Measurements from ENCODE around the gene CAPNS2. TPM values are rescaled to one million over a fixed set of nuclear protein-coding genes. Genes with fewer than 3 reads are reported as not detected.

The CAPNS2 gene
- total RNA-seq, 1 donor from 2014 or later = 2.5 TPM

DNA sequence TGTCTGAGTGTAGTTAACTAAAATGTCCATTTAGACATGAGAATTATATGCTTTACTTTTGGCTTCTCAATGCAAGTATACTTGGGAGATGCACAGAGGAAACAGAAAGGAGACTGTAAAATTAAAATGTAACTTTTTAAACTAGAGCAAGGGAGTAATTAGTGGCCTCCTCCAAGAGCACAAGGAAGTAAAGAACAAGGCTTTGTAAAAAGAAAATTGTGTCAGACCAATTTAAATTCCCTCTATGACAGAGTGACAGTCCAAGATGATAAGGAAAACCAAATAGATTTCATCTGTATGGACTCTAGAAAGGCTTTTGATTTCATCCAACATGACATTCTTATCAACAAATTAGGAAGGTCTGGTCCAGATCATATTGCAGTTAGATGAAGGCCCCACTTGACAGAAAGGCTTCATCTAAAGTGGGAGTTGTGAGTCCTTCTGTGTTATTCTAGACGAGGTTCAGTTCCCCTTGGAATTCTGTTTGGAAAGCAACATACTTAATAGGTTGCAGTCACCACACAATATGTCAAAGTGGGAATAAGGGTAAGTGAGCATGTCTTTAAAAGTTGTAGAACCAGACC is 6.5 kb upstream of the CAPNS2 start:
- TF ChIP-seq, protein P1, sequence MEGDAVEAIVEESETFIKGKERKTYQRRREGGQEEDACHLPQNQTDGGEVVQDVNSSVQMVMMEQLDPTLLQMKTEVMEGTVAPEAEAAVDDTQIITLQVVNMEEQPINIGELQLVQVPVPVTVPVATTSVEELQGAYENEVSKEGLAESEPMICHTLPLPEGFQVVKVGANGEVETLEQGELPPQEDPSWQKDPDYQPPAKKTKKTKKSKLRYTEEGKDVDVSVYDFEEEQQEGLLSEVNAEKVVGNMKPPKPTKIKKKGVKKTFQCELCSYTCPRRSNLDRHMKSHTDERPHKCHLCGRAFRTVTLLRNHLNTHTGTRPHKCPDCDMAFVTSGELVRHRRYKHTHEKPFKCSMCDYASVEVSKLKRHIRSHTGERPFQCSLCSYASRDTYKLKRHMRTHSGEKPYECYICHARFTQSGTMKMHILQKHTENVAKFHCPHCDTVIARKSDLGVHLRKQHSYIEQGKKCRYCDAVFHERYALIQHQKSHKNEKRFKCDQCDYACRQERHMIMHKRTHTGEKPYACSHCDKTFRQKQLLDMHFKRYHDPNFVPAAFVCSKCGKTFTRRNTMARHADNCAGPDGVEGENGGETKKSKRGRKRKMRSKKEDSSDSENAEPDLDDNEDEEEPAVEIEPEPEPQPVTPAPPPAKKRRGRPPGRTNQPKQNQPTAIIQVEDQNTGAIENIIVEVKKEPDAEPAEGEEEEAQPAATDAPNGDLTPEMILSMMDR (IDR thresholded peaks at IDR 0.05; ENCODE audit: unreplicated experiment) = no peak
- Mint-ChIP-seq H3K4me3 (no peak overlapping the region), H3K36me3 (peaks cover 11% of the 10 kb centered on the region)

DNA sequence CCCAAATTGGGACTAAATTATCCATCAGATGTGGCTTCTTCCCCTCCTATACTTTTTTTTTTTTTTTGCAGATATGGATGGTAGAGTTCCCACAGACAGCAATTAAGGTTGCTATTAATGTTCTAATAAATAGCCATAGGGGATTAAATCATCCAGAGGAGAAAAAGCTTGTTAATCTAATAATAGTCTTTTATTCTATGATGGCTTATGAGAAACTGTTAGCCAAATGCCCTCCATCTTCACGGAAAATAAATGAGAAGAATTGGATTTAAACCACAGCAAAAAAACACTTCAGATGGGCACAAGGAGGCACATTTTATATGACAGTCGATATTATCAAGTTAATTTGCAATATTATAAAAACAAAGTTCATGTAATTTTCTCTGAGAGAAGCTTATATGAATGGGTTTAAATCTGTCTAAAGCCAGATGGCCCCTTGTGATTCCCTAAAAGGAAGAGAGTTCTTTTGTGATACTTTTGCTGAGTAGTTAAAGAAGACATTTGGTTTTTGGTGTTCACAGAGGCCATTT is 5.1 kb upstream of the CAPNS2 start:
- TF ChIP-seq, protein P1 (IDR thresholded peaks at IDR 0.05; ENCODE audit: unreplicated experiment) = no peak
- Mint-ChIP-seq H3K36me3 (peaks cover 6% of the 10 kb centered on the region), H3K4me1 (peaks cover 25% of the 10 kb centered on the region), H3K4me3 (no peak overlapping the region), H3K27me3 (ENCODE audit: low read depth) (no peaks in the 10 kb centered on the region), H3K27ac (no peak overlapping the region), H3K9me3 (no peaks in the 10 kb centered on the region)
- no peak for DNase-seq (ENCODE audit: low spot score in 2 of 2, unreplicated experiment in 2 of 2)

More for the DNA sequence above, 6.5 kb upstream of the CAPNS2 start:
- DNase-seq (ENCODE audit: low spot score in 2 of 2, unreplicated experiment in 2 of 2) = no peak
- H3K4me1 Mint-ChIP-seq = peaks cover 25% of the 10 kb centered on the region
- H3K9me3 Mint-ChIP-seq = peaks cover 5% of the 10 kb centered on the region
- no peaks in the 10 kb centered on the region for H3K27me3 Mint-ChIP-seq (ENCODE audit: low read depth)
- H3K27ac Mint-ChIP-seq = peak overlapping the region; percentile 52

DNA sequence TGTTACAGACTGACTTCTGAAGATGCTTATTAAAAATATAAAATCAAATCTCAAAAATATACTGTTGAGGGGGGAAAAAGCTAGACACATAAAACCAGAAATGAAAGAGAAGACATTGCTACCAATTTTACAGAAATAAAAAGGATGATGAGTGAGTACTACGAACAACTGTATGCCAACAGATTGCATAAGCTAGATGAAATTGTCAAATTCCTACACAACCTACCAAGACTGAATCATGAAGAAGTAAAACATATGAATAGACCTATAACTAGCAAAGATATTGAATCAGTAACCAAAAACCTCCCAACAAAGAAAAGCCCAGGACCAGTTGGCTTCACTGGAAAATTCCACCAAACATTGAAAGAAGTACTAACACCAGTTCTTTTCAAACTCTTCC is 3.5 kb upstream of the CAPNS2 start:
- TF ChIP-seq, protein P1 (IDR thresholded peaks at IDR 0.05; ENCODE audit: unreplicated experiment) = no peak
- DNase-seq (ENCODE audit: low spot score in 2 of 2, unreplicated experiment in 2 of 2) = no peak
- no peaks in the 10 kb centered on the region for H3K27me3 Mint-ChIP-seq (ENCODE audit: low read depth)
- no peaks in the 10 kb centered on the region for H3K9me3 Mint-ChIP-seq
- no peak overlapping the region for H3K4me3 Mint-ChIP-seq
- peaks cover 12% of the 10 kb centered on the region for H3K36me3 Mint-ChIP-seq
- peaks cover 35% of the 10 kb centered on the region for H3K4me1 Mint-ChIP-seq
- no peak overlapping the region for H3K27ac Mint-ChIP-seq

DNA sequence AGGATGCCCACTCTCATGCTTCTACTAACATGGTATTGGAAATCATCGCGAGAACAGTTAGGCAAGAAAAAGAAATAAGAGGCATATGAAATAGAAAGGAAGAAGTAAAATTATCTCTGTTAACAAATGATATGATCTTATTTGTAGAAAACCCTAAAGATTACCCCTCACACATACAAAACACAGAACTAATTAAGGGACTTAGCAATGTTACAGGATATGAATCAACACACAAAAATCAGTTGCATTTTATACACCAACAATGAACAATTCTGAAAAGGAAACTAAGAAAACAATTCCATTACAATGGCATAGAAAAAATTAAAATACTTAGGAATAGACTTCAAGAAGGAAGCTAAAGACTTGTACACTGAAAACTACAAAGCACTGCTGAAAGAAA is 2.7 kb upstream of the CAPNS2 start:
- Mint-ChIP-seq H3K36me3 (peaks cover 12% of the 10 kb centered on the region), H3K27me3 (ENCODE audit: low read depth) (no peaks in the 10 kb centered on the region), H3K4me1 (peaks cover 32% of the 10 kb centered on the region), H3K4me3 (no peak overlapping the region), H3K27ac (no peak overlapping the region), H3K9me3 (no peaks in the 10 kb centered on the region)
- DNase-seq (ENCODE audit: low spot score in 2 of 2, unreplicated experiment in 2 of 2) = no peak
- TF ChIP-seq, protein P1 (IDR thresholded peaks at IDR 0.05; ENCODE audit: unreplicated experiment) = no peak

DNA sequence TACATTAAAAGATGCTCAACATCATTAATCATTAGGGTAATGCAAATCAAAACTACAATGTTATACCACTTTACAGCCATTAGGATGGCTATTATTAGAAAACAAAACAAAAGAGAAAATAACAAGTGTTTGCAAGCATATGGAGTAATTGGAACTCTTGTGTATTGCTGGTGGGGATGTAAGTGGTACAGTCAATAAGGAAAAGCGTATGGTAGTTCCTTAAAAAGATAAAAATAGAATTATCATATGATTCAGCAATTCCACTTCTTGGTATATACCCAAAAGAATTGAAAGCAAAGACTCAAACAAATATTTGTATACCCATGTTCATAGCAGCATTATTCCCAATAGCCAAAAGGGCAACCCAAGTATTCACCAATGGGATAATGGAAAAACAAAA is 1.4 kb upstream of the CAPNS2 start:
- Mint-ChIP-seq H3K9me3 (no peaks in the 10 kb centered on the region), H3K4me1 (peaks cover 29% of the 10 kb centered on the region), H3K36me3 (peaks cover 12% of the 10 kb centered on the region), H3K27me3 (ENCODE audit: low read depth) (no peaks in the 10 kb centered on the region), H3K4me3 (no peak overlapping the region), H3K27ac (no peak overlapping the region)
- TF ChIP-seq, protein P1 (IDR thresholded peaks at IDR 0.05; ENCODE audit: unreplicated experiment) = no peak
- DNase-seq (ENCODE audit: low spot score in 2 of 2, unreplicated experiment in 2 of 2) = no peak

All from mesothelial cell of epicardium (in vitro differentiated cells).